MM.1S (cell line): ENCODE measurements around the gene UST.

Experiments used
- CTCF ChIP-seq: fragments of 300-600 bp; sonication (generic); IDR thresholded peaks from 2 replicates; pipeline ENCODE4 v1.5.1; 2016; ENCODE audit warnings: antibody characterized with exemption, low read length, mixed read lengths
- EZH2 ChIP-seq: fragments of 300-600 bp; sonication (generic); optimal IDR thresholded peaks from 2 replicates; pipeline ENCODE3; 2017; ENCODE audit warnings: low read depth, mild to moderate bottlenecking, antibody characterized with exemption, low read length, mixed read lengths
- EZH2phosphoT487 ChIP-seq: fragments of 300-600 bp; sonication (generic); IDR thresholded peaks from 2 replicates; pipeline ENCODE4 v1.6.1; 2018; ENCODE audit warnings: antibody characterized with exemption, low read length

DNA sequence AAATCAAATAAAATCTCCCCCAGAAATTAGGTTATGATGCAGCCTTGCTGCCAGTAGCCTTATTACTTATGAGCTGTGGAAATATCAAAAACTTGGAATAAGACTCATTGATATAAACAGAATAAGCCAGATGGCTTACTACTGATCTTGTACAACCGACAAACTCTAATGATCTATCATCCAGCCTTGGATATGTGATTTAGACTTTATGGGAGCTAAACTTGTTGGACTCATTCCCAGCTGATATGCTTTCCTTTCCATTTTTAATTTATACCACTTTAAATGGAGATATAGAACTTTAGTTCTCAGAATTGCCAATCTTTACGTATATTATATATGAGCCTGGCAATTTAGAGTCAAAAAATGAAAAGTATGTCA lies 5.0 kb downstream of the UST start:
- TF ChIP-seq CTCF (no peak), EZH2 (no peak), EZH2phosphoT487 (no peak)
